Liver (tissue), 9 donors: Measurements from ENCODE around the gene FSCN2. TPM values are rescaled to one million over a fixed set of nuclear protein-coding genes. Genes with fewer than 3 reads are reported as not detected.

Experiments
- DNase-seq: peaks from one replicate; pipeline ENCODE4 v3.0.0-alpha.2; 2017; ENCODE audit warnings: low spot score
- H3K27ac ChIP-seq, 2 donors: one replicate each; pipeline ENCODE4 v1.7.0; 2013; ENCODE audit warnings: inconsistent platforms in 2 of 2, low read length in 2 of 2, control low read depth in 1 of 2, low read depth in 1 of 2, mild to moderate bottlenecking in 1 of 2
- H3K27me3 ChIP-seq, 4 donors: one replicate each; pipeline versions ENCODE4 v1.6.1 to v1.7.0; 2013; ENCODE audit warnings: low read length in 3 of 4, inconsistent platforms in 1 of 4, mild to moderate bottlenecking in 1 of 4, moderate library complexity in 1 of 4; ENCODE audit not compliant: control insufficient read depth in 4 of 4, insufficient read depth in 4 of 4
- H3K36me3 ChIP-seq, 4 donors: one replicate each; pipeline versions ENCODE4 v1.6.1 to v1.7.0; 2013; ENCODE audit warnings: low read length in 3 of 4, mild to moderate bottlenecking in 3 of 4, low read depth in 1 of 4, moderate library complexity in 1 of 4; ENCODE audit not compliant: control insufficient read depth in 4 of 4, insufficient read depth in 3 of 4
- H3K4me1 ChIP-seq, 4 donors: one replicate each; pipeline versions ENCODE4 v1.6.1 to v1.7.0; 2013; ENCODE audit warnings: low read length in 3 of 4, mild to moderate bottlenecking in 3 of 4, moderate library complexity in 1 of 4; ENCODE audit not compliant: control insufficient read depth in 4 of 4, insufficient read depth in 4 of 4
- H3K4me3 ChIP-seq, 3 donors: one replicate each; pipeline versions ENCODE4 v1.6.1 to v1.7.0; 2013; ENCODE audit warnings: low read length in 3 of 3, control low read depth in 1 of 3, low read depth in 1 of 3, mild to moderate bottlenecking in 1 of 3
- H3K9ac ChIP-seq, 2 donors: one replicate each; pipeline ENCODE4 v1.7.0; 2013; ENCODE audit warnings: low read length in 2 of 2, mild to moderate bottlenecking in 2 of 2, moderate library complexity in 2 of 2, control low read depth in 1 of 2, low read depth in 1 of 2
- H3K9me3 ChIP-seq, 4 donors: one replicate each; pipeline versions ENCODE4 v1.6.1 to v1.7.0; 2013; ENCODE audit warnings: low read length in 3 of 4; ENCODE audit not compliant: control insufficient read depth in 4 of 4
- ATF3 ChIP-seq: IDR thresholded peaks from 2 replicates; pipeline ENCODE4 v1.6.1; 2016; ENCODE audit warnings: antibody characterized with exemption
- CTCF ChIP-seq: fragments of 150-350 bp; IDR thresholded peaks from 2 replicates; pipeline ENCODE4 v1.5.1; 2017; ENCODE audit warnings: improper control_type of control experiment, low read depth, low read length; ENCODE audit not compliant: missing input control
- EGR1 ChIP-seq, 2 donors: IDR thresholded peaks; 2 replicates each; pipeline ENCODE4 v1.6.1; 2016 to 2018; ENCODE audit warnings: antibody characterized with exemption in 2 of 2, low read depth in 2 of 2
- FOXA1 ChIP-seq: IDR thresholded peaks from 2 replicates; pipeline ENCODE4 v1.6.1; 2016; ENCODE audit warnings: antibody characterized with exemption
- FOXA2 ChIP-seq: IDR thresholded peaks from 2 replicates; pipeline ENCODE4 v1.6.1; 2016; ENCODE audit warnings: antibody characterized with exemption
- GABPA ChIP-seq, 2 donors: IDR thresholded peaks in 1 of 2; conservative IDR thresholded peaks in 1 of 2; 2 replicates each; pipeline ENCODE4 v1.6.1; 2016; ENCODE audit warnings: antibody characterized with exemption in 2 of 2, mild to moderate bottlenecking in 1 of 2, moderate library complexity in 1 of 2
- HNF4G ChIP-seq: IDR thresholded peaks from 2 replicates; pipeline ENCODE4 v1.6.1; 2016; ENCODE audit warnings: antibody characterized with exemption
- JUND ChIP-seq, 2 donors: IDR thresholded peaks; 2 replicates each; pipeline ENCODE4 v1.6.1; 2016; ENCODE audit warnings: antibody characterized with exemption in 2 of 2
- MAX ChIP-seq: IDR thresholded peaks from 2 replicates; pipeline ENCODE4 v1.6.1; 2016; ENCODE audit warnings: antibody characterized with exemption
- NR2F2 ChIP-seq: IDR thresholded peaks from 2 replicates; pipeline ENCODE4 v1.6.1; 2016; ENCODE audit warnings: antibody characterized with exemption
- RAD21 ChIP-seq, 2 donors: IDR thresholded peaks; 2 replicates each; pipeline ENCODE4 v1.6.1; 2016; ENCODE audit warnings: antibody characterized with exemption in 2 of 2, mild to moderate bottlenecking in 2 of 2
- REST ChIP-seq: IDR thresholded peaks from 2 replicates; pipeline ENCODE4 v1.6.1; 2016; ENCODE audit warnings: antibody characterized with exemption, mild to moderate bottlenecking
- RXRA ChIP-seq, 2 donors: IDR thresholded peaks; 2 replicates each; pipeline ENCODE4 v1.6.1; 2017 to 2018; ENCODE audit warnings: antibody characterized with exemption in 2 of 2, mild to moderate bottlenecking in 1 of 2
- TAF1 ChIP-seq: conservative IDR thresholded peaks from 2 replicates; pipeline ENCODE4 v1.6.1; 2016; ENCODE audit warnings: antibody characterized with exemption, mild to moderate bottlenecking
- YY1 ChIP-seq: IDR thresholded peaks from 2 replicates; pipeline ENCODE4 v1.6.1; 2016; ENCODE audit warnings: antibody characterized with exemption, mild to moderate bottlenecking
- ZBTB33 ChIP-seq: IDR thresholded peaks from 2 replicates; pipeline ENCODE4 v1.6.1; 2016; ENCODE audit warnings: antibody characterized with exemption
- whole genome bisulfite sequencing: extraction: QIAGEN DNeasy Blood & Tissue Kit; methylation state at CpG from one replicate; pipeline ENCODE4 v1.1.7; 2013; 5-methylcytosine and 5-hydroxymethylcytosine counted together
- polyA plus RNA-seq, 2 donors: library from polyadenylated mRNA; stranded (reverse) in 1 of 2; unstranded in 1 of 2; fragments of 200-250 nt in 1 of 2; fragments of >200 nt in 1 of 2; fragmentation: Nextera tagmentation in 1 of 2; extraction: Ambion mirVana in 1 of 2; gene quantifications; one replicate each; pipeline versions ENCODE4 v1.2.1 to v1.2.3, GENCODE V29; 2013 to 2015
- total RNA-seq, 2 donors: library from RNA; depleted of rRNA; stranded (reverse); fragments of >200 nt; gene quantifications; one replicate each; pipeline ENCODE4 v1.2.3, GENCODE V29; 2014
- donor health status: healthy.
- donor health status: healthy.
- donor health status: healthy.
- donor health status: healthy.
- donor health status: healthy.

Gene FSCN2
- total and polyA plus RNA-seq, 4 donors, result 0.09 to 0.42 TPM; not detected in 2

GRCh38 chr17:81563861-81564586 is 35.8 kb downstream of the FSCN2 start:
- Histone ChIP-seq H3K36me3 (peaks cover 17 to 54% (median 35%) of the 10 kb centered on the region in 4 donors), H3K27ac (no peak overlapping the region), H3K9me3 (no peaks in the 10 kb centered on the region), H3K9ac (no peak overlapping the region), H3K4me1 (peaks cover 6 to 29% (median 25%) of the 10 kb centered on the region in 4 donors), H3K4me3 (no peak overlapping the region), H3K27me3 (no peaks in the 10 kb centered on the region)
- DNase-seq, result no peak
- TF ChIP-seq ZBTB33, result no peak
- no peak for TF ChIP-seq REST
- TF ChIP-seq TAF1, result no peak
- no peak for TF ChIP-seq YY1
- no peak for TF ChIP-seq GABPA (IDR thresholded peaks at IDR 0.05 in 1 of 2, conservative IDR thresholded peaks at IDR 0.05 in 1 of 2)
- no peak for TF ChIP-seq RXRA (IDR thresholded peaks at IDR 0.05)
- TF ChIP-seq HNF4G, result no peak
- no peak for TF ChIP-seq MAX
- no peak for TF ChIP-seq FOXA2
- TF ChIP-seq ATF3, result no peak
- no peak for TF ChIP-seq RAD21 (IDR thresholded peaks at IDR 0.05)
- no peak for TF ChIP-seq CTCF
- TF ChIP-seq EGR1 (IDR thresholded peaks at IDR 0.05; ENCODE audit: low read depth in 2 of 2), result no peak
- TF ChIP-seq NR2F2, result no peak
- no peak for TF ChIP-seq FOXA1
- TF ChIP-seq JUND (IDR thresholded peaks at IDR 0.05), result no peak
- WGBS, result 76% methylated on average over 10 of the region's 10 CpGs
